GM21529 (cell line): ENCODE results near the gene ATG9B.

Experiments used
- ATAC-seq: cut with Tn5 transposase; IDR thresholded peaks from one replicate; pipeline ENCODE4 v1.9.1; 2021; ENCODE audit not compliant: unreplicated experiment

Gene ATG9B

GRCh38 chr7:151001546-151001945 lies 22.7 kb downstream of the ATG9B start:
- ATAC-seq, result no peak

- ATAC-seq, result no peak
Observed at GRCh38 chr7:151000897-151001495, 23.3 kb downstream of the ATG9B start.

GRCh38 chr7:150999497-151000230 lies 24.6 kb downstream of the ATG9B start:
- ATAC-seq, result no peak

GRCh38 chr7:150999001-150999400 lies 25.3 kb downstream of the ATG9B start:
- no peak for ATAC-seq

GRCh38 chr7:150998341-150998740 lies 26.0 kb downstream of the ATG9B start:
- no peak for ATAC-seq

GRCh38 chr7:150997817-150998216 lies 26.5 kb downstream of the ATG9B start:
- ATAC-seq, result no peak

GRCh38 chr7:150997075-150997511 lies 27.2 kb downstream of the ATG9B start:
- ATAC-seq, result no peak

GRCh38 chr7:150996376-150997074 lies 27.8 kb downstream of the ATG9B start:
- no peak for ATAC-seq

- no peak for ATAC-seq
Observed at GRCh38 chr7:150994838-150995510, 29.3 kb downstream of the ATG9B start.

- ATAC-seq, result no peak
Observed at GRCh38 chr7:150994141-150994837, 30.0 kb downstream of the ATG9B start.

- no peak for ATAC-seq
Observed at GRCh38 chr7:150993511-150993910, 30.8 kb downstream of the ATG9B start.

GRCh38 chr7:150992833-150993302 lies 31.4 kb downstream of the ATG9B start:
- ATAC-seq, result peak; percentile 80

GRCh38 chr7:150992051-150992640 lies 32.1 kb downstream of the ATG9B start:
- no peak for ATAC-seq

- ATAC-seq, result no peak
Observed at GRCh38 chr7:150990416-150991186, 33.7 kb downstream of the ATG9B start, which contains the start of gene NOS3. Gene NOS3, plus strand, starts transcription at chr7:150991017. Its CDS starts 2,787 bp downstream, at chr7:150993804.

GRCh38 chr7:150989456-150989855 lies 34.8 kb downstream of the ATG9B start:
- no peak for ATAC-seq

- ATAC-seq, result no peak
Observed at GRCh38 chr7:150988230-150989226, 35.8 kb downstream of the ATG9B start.

- no peak for ATAC-seq
Observed at GRCh38 chr7:150986556-150986955, 37.7 kb downstream of the ATG9B start.

GRCh38 chr7:150986099-150986512 lies 38.2 kb downstream of the ATG9B start:
- ATAC-seq, result no peak
